Stimulated activated CD4-positive, alpha-beta T cell treated with anti-CD3 and anti-CD28 coated beads, TNF-alpha, amount 100 ng/mL, for 1 hour (primary cell): Measurements from ENCODE around the gene TSPAN7.

Source experiments
- DNase-seq, 3 donors: peaks; one replicate each; pipeline ENCODE4 v3.0.0-alpha.2; 2020; ENCODE audit warnings: low read depth in 3 of 3, low spot score in 1 of 3

The TSPAN7 gene

GRCh38 chrX:38594434-38594833 is 33.1 kb downstream of the TSPAN7 start:
- no peak for DNase-seq

GRCh38 chrX:38595801-38596200 is 34.5 kb downstream of the TSPAN7 start:
- no peak for DNase-seq

DNA sequence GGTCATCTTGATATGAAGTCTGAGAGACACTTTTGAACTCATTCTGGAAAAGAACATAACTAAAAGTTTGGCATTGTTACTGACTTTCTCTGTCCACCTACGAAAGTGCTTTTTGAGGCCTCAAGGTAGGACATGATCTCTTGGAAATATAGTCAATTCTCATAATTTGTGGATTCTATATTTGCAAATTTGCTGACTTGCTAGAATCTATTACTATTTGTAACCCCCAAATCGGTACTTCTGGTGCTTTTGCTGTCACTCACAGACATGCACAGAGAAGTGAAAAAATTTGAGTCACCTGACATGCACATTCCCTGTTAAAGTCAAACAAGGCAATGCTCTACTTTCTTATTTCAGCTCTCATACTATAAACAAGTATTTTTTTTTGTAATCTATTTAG is 35.6 kb downstream of the TSPAN7 start:
- DNase-seq = no peak

- DNase-seq = no peak
Observed at GRCh38 chrX:38599796-38600755, 38.7 kb downstream of the TSPAN7 start.

DNA sequence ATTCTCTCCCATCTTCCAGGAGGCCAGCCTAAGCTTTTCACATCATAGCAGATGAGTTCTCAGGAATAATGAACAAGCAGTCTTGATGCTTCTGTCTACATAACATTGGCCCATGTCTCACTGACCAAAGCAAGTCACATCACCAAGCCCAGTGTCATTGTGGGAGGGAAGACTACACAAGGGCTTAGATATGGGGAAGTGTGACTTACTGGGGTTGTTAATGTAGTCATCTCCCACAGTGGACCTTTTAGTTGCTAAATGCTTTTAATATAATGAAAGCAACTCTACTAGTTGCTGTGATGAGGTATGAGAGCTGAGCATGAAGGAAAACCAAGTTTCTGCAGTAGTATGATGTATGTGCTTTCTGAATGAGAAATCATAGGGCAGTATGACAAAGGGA is 40.5 kb downstream of the TSPAN7 start:
- DNase-seq = no peak

DNA sequence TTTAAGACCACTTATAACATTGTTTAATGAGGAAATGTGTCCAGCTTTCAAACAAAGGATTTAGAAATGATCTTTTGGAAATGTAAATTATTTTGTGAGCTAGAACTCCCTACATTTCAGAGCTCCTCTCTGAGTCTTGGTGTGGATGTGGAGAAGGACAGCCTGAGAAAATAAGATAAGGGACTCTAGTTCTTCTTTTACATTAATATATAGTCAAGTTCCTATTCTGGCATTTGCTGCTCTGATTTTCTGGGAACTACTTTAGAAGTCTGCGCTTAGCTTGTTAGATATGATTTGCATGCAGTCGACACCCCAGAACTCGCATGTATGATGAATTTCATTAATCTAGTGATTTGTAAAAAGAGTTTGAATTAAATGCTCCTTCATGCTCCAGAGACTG is 45.5 kb downstream of the TSPAN7 start:
- no peak for DNase-seq

GRCh38 chrX:38607976-38608375 is 46.6 kb downstream of the TSPAN7 start:
- no peak for DNase-seq

GRCh38 chrX:38610849-38611248 is 49.5 kb downstream of the TSPAN7 start:
- DNase-seq = no peak

GRCh38 chrX:38612281-38612680 is 50.9 kb downstream of the TSPAN7 start:
- DNase-seq = no peak

- DNase-seq = no peak
Observed at GRCh38 chrX:38614485-38614884, 53.1 kb downstream of the TSPAN7 start.

GRCh38 chrX:38616904-38617303 is 55.6 kb downstream of the TSPAN7 start:
- DNase-seq = no peak

GRCh38 chrX:38618180-38618579 is 56.8 kb downstream of the TSPAN7 start:
- no peak for DNase-seq

DNA sequence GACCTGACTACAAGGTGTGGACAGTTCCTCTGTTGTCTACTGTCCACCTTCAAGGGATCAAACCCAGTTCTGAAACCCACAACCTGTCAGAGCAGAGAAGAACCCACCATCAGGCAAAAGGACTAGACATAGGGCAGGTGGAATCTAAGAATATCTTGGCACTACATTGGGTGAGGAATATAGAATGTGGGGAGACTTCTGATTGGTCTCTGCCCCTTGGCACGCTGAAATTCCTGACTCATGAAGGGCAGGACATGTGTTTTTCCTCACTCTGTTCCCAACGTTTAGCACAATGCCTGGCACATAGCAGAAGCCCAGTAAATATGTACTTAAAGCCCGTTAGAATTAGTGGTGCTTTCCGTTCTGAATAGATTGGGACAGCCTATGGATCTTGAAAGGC is 59.3 kb downstream of the TSPAN7 start:
- no peak for DNase-seq

DNA sequence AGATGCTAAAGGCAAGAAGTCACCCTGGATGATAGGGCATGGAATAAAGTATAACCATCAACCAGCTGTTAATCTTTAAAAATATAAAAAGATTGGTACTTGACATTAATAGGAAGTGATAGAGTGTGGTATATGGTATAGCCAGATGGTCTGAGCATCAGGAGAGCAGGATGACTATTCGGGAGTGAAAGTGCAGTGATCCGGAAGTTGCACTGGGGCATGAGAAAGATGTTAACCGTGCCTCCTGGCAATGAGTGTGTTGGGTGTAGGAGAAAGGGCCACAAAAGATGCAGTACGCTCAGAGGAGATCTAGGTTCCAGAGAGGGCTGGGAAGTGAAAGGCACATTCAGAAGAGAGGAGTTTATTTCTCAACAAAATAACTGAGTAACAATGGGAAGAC is 65.0 kb downstream of the TSPAN7 start:
- no peak for DNase-seq

- no peak for DNase-seq
Observed at GRCh38 chrX:38627683-38628082, 66.3 kb downstream of the TSPAN7 start.

- no peak for DNase-seq
Observed at GRCh38 chrX:38628587-38628986, 67.2 kb downstream of the TSPAN7 start.

DNA sequence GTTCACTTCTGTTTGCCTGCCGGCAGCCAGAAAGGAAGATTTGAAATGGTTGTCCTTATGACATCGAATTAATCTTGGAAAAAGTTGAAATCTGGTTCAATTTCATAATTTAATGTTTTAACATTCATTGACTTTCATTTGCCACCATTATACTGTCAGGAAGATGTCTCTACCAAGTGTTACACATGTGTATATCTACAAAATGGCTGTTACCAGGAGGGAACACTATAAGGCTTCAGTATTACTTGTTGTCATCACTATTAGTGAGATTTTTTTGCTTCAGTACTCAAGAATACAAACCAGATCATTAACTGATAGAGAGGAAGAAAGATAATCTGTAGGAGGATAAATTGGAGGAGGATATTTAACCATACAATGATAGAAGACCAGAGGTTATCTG is 71.2 kb downstream of the TSPAN7 start:
- no peak for DNase-seq

- DNase-seq = no peak
Observed at GRCh38 chrX:38634665-38635064, 73.3 kb downstream of the TSPAN7 start.

DNA sequence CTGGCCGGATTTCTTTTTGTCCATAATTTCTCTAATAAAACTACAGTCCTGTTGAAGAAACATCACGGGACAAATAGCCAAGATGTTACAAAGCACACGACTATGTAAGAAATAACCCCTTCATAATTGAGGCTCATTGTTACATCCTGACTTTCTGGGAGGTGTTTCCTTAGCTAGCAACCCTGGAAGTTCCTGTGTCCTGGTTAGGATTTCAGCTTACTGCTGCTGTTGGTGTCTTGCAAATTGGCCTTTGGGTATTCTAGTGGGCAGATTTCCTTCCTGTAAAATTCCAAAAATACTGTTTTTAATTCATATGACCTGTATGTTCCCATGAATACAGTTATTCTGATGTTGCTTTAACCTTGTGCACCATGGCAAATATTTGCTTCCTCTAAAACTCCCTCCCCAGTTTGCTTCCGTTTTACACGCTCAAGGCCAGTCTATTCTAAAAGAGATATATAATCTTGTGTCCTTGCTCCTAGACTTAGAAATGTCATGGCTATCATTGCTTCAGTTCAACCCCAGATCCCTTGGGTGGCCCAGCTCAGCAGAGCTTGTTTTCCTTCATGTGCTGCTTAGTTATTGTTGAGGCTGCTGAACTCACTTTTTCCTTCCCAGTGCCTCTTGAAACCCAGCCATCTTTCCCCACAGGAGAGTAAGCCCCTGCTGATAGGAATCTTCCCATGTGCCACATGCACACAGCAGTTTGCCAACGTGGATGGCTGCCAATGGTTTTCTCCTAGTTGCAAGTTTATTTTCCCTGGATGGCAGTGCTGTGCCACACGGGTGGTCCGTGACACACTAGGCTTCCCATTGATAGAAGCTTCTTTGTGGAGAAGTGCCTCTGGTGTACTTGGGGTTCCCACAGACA is 75.8 kb downstream of the TSPAN7 start:
- DNase-seq = no peak

GRCh38 chrX:38638952-38639529 is 77.7 kb downstream of the TSPAN7 start:
- DNase-seq = no peak

DNA sequence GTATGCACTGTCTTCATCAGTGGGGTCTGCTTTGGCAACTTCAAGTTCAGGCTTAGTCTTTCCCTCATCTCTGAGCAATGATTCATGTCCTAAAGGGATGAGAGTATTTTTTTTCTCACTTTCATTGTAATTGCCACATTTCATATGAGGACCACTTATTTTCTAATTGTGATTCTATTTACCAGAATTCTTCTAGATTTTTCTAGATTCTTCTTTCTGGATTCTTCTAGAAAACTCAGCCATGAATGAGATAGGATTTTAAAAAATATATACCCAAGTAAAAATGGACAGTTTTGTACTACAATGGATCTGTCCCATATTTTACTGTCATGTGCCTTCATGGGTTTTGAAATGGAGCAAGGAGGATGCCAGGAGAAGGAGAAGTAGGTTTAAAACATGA is 78.4 kb downstream of the TSPAN7 start:
- DNase-seq = no peak

- DNase-seq = no peak
Observed at GRCh38 chrX:38641197-38641596, 79.9 kb downstream of the TSPAN7 start.
